Cardiac muscle cell (in vitro differentiated cells and primary cell): ENCODE data around the gene ISCA1. TPM values are rescaled to one million over a fixed set of nuclear protein-coding genes. Genes with fewer than 3 reads are reported as not detected.

Experiments
- DNase-seq, 2 donors: peaks; one replicate each; pipeline versions ENCODE4 v3.0.0 to v3.0.0-alpha.2; 2010 to 2017; ENCODE audit warnings: low read depth in 1 of 2, low spot score in 1 of 2
- H3K27ac ChIP-seq: fragments of 200-600 bp; sonication (generic); 2 replicates; pipeline ENCODE4 v1.5.1; 2016
- H3K27me3 ChIP-seq: fragments of 200-600 bp; sonication (generic); 2 replicates; pipeline ENCODE4 v1.6.0; 2016; ENCODE audit warnings: control low read depth
- H3K36me3 ChIP-seq: fragments of 200-600 bp; sonication (generic); 2 replicates; pipeline ENCODE4 v1.5.1; 2016; ENCODE audit warnings: control low read depth
- H3K4me1 ChIP-seq: fragments of 200-600 bp; sonication (generic); 2 replicates; pipeline ENCODE4 v1.8.1; 2017; ENCODE audit warnings: low read depth, mild to moderate bottlenecking, mixed run types
- H3K4me3 ChIP-seq: fragments of 200-600 bp; sonication (generic); 2 replicates; pipeline ENCODE4 v1.5.1; 2016; ENCODE audit warnings: mild to moderate bottlenecking
- H3K9me3 ChIP-seq: fragments of 200-600 bp; sonication (generic); 2 replicates; pipeline ENCODE4 v1.5.1; 2017; ENCODE audit warnings: low read depth, mild to moderate bottlenecking, control low read depth
- CTCF ChIP-seq: IDR thresholded peaks from 2 replicates; pipeline ENCODE4 v1.5.1; 2012; ENCODE audit warnings: low read depth, mild to moderate bottlenecking, low read length
- polyA plus RNA-seq: library from polyadenylated mRNA; unstranded; fragments of >200 nt; fragmentation: Nextera tagmentation; extraction: Ambion mirVana; gene quantifications from 2 replicates; pipeline ENCODE4 v1.2.1, GENCODE V29; 2016
- total RNA-seq: library from RNA; depleted of rRNA; stranded (reverse); fragments of >200 nt; gene quantifications from 2 replicates; pipeline ENCODE4 v1.2.3, GENCODE V29; 2016

The ISCA1 gene
- total and polyA plus RNA-seq, 2 experiments from 2014 or later: 37.6 to 69.3 TPM

DNA sequence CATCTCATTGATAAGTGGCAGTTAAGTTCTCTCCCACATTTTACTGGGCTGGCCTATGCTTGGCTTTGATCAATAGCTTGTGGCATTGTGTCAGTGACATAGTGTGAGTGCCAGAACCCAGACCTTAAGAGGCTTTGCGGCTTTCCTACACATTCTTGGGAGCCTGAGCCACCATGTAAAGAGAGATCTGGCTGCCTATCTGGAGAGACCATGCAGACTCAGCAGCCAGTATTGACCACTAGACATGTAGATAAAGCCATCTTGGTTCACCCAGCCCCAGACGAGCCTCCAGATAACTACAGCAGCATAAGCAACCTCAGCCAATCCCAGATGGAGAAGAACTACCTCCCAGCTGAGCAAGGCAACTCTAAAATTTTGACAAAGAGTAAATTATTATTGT is 51.5 kb downstream of the ISCA1 start:
- H3K27me3 ChIP-seq: no peaks in the 10 kb centered on the region
- H3K27ac ChIP-seq: no peak overlapping the region
- H3K4me1 ChIP-seq: no peaks in the 10 kb centered on the region
- no peak for DNase-seq
- H3K36me3 ChIP-seq: no peaks in the 10 kb centered on the region
- no peak overlapping the region for H3K4me3 ChIP-seq
- no peaks in the 10 kb centered on the region for H3K9me3 ChIP-seq
- TF ChIP-seq CTCF: no peak

GRCh38 chr9:86222667-86223066 is 59.7 kb downstream of the ISCA1 start:
- Histone ChIP-seq H3K4me3 (no peak overlapping the region), H3K9me3 (no peaks in the 10 kb centered on the region), H3K27ac (no peak overlapping the region), H3K36me3 (no peaks in the 10 kb centered on the region), H3K4me1 (no peaks in the 10 kb centered on the region), H3K27me3 (no peaks in the 10 kb centered on the region)
- no peak for DNase-seq
- TF ChIP-seq CTCF: no peak

GRCh38 chr9:86219606-86220005 is 62.7 kb downstream of the ISCA1 start:
- H3K27ac ChIP-seq: no peak overlapping the region
- no peaks in the 10 kb centered on the region for H3K4me1 ChIP-seq
- no peak for TF ChIP-seq CTCF
- no peaks in the 10 kb centered on the region for H3K36me3 ChIP-seq
- no peak for DNase-seq
- no peaks in the 10 kb centered on the region for H3K9me3 ChIP-seq
- H3K27me3 ChIP-seq: no peaks in the 10 kb centered on the region
- no peak overlapping the region for H3K4me3 ChIP-seq

GRCh38 chr9:86217076-86217755 is 65.1 kb downstream of the ISCA1 start:
- Histone ChIP-seq H3K4me1 (no peaks in the 10 kb centered on the region), H3K27me3 (no peaks in the 10 kb centered on the region), H3K27ac (no peak overlapping the region), H3K4me3 (no peak overlapping the region), H3K9me3 (no peaks in the 10 kb centered on the region), H3K36me3 (no peaks in the 10 kb centered on the region)
- TF ChIP-seq CTCF: no peak
- peak in 1 of 2 donors; percentile 1 for DNase-seq

Other genes starting within 250 kb of the ISCA1 start
- 44.4 and 60.2 TPM in 2 replicates for gene GOLM1, start 183.0 kb downstream of the ISCA1 start, total RNA-seq
- 66.5 and 66.7 TPM in 2 replicates for gene GOLM1, start 183.0 kb downstream of the ISCA1 start, polyA plus RNA-seq
- gene C9orf153, start 22.9 kb downstream of the ISCA1 start, total RNA-seq: 0.74 and 1.0 TPM in 2 replicates
- gene C9orf153, start 22.9 kb downstream of the ISCA1 start, polyA plus RNA-seq: 0.97 TPM in 1 of 2 replicates, not detected in the other
- gene TUT7, start 71.9 kb upstream of the ISCA1 start, total RNA-seq: 11.2 and 16.4 TPM in 2 replicates
- 9.4 and 10.3 TPM in 2 replicates for gene TUT7, start 71.9 kb upstream of the ISCA1 start, polyA plus RNA-seq